ENCODE data around the gene SLC46A2.

SLC46A2 gene

GRCh38 chr9:112872019-112872418 is 18.7 kb downstream of the SLC46A2 start:
- no peak for FAIRE-seq
- TF ChIP-seq POLR2A (IDR thresholded peaks at IDR 0.05; ENCODE audit: low read depth, low read length): no peak
- no peak for DNase-seq (ENCODE audit: insufficient read length, low spot score)

GRCh38 chr9:112870556-112870955 is 20.1 kb downstream of the SLC46A2 start:
- TF ChIP-seq POLR2A (IDR thresholded peaks at IDR 0.05; ENCODE audit: low read depth, low read length): no peak
- DNase-seq (ENCODE audit: insufficient read length, low spot score) (no peak), FAIRE-seq (no peak)

- FAIRE-seq (no peak), DNase-seq (ENCODE audit: insufficient read length, low spot score) (no peak)
- TF ChIP-seq POLR2A (IDR thresholded peaks at IDR 0.05; ENCODE audit: low read depth, low read length): no peak
Measured at GRCh38 chr9:112869917-112870316, 20.8 kb downstream of the SLC46A2 start.

- DNase-seq (ENCODE audit: insufficient read length, low spot score) (no peak), FAIRE-seq (no peak)
- no peak for TF ChIP-seq POLR2A (IDR thresholded peaks at IDR 0.05; ENCODE audit: low read depth, low read length)
Measured at GRCh38 chr9:112869041-112869529, 21.6 kb downstream of the SLC46A2 start.

- DNase-seq (ENCODE audit: insufficient read length, low spot score) (no peak), FAIRE-seq (no peak)
- no peak for TF ChIP-seq POLR2A (IDR thresholded peaks at IDR 0.05; ENCODE audit: low read depth, low read length)
Measured at GRCh38 chr9:112868461-112868860, 22.2 kb downstream of the SLC46A2 start.

- DNase-seq (ENCODE audit: insufficient read length, low spot score): peak; percentile 76
- FAIRE-seq: peak; percentile 100
- TF ChIP-seq POLR2A (IDR thresholded peaks at IDR 0.05; ENCODE audit: low read depth, low read length): no peak
Measured at GRCh38 chr9:112867275-112867991, 23.2 kb downstream of the SLC46A2 start.

- FAIRE-seq (no peak), DNase-seq (ENCODE audit: insufficient read length, low spot score) (peak; percentile 55)
- TF ChIP-seq POLR2A (IDR thresholded peaks at IDR 0.05; ENCODE audit: low read depth, low read length): no peak
Measured at GRCh38 chr9:112866662-112867274, 23.9 kb downstream of the SLC46A2 start.

GRCh38 chr9:112864982-112865381 is 25.7 kb downstream of the SLC46A2 start:
- TF ChIP-seq POLR2A (IDR thresholded peaks at IDR 0.05; ENCODE audit: low read depth, low read length): no peak
- no peak for FAIRE-seq
- no peak for DNase-seq (ENCODE audit: insufficient read length, low spot score)

GRCh38 chr9:112864403-112864802 is 26.3 kb downstream of the SLC46A2 start:
- no peak for DNase-seq (ENCODE audit: insufficient read length, low spot score)
- no peak for TF ChIP-seq POLR2A (IDR thresholded peaks at IDR 0.05; ENCODE audit: low read depth, low read length)
- FAIRE-seq: no peak

GRCh38 chr9:112863746-112864145 is 26.9 kb downstream of the SLC46A2 start:
- no peak for DNase-seq (ENCODE audit: insufficient read length, low spot score)
- TF ChIP-seq POLR2A (IDR thresholded peaks at IDR 0.05; ENCODE audit: low read depth, low read length): no peak
- FAIRE-seq: no peak

GRCh38 chr9:112863214-112863613 is 27.5 kb downstream of the SLC46A2 start:
- DNase-seq (ENCODE audit: insufficient read length, low spot score) (no peak), FAIRE-seq (no peak)
- TF ChIP-seq POLR2A (IDR thresholded peaks at IDR 0.05; ENCODE audit: low read depth, low read length): no peak

- TF ChIP-seq POLR2A (IDR thresholded peaks at IDR 0.05; ENCODE audit: low read depth, low read length): no peak
- DNase-seq (ENCODE audit: insufficient read length, low spot score) (no peak), FAIRE-seq (no peak)
Measured at GRCh38 chr9:112861638-112862555, 28.8 kb downstream of the SLC46A2 start.

- no peak for TF ChIP-seq POLR2A (IDR thresholded peaks at IDR 0.05; ENCODE audit: low read depth, low read length)
- FAIRE-seq (no peak), DNase-seq (ENCODE audit: insufficient read length, low spot score) (no peak)
Measured at GRCh38 chr9:112861155-112861554, 29.5 kb downstream of the SLC46A2 start.

GRCh38 chr9:112860451-112860850 is 30.2 kb downstream of the SLC46A2 start:
- FAIRE-seq: peak; percentile 50
- no peak for TF ChIP-seq POLR2A (IDR thresholded peaks at IDR 0.05; ENCODE audit: low read depth, low read length)

More at GRCh38 chr9:112860451-112860850, 30.2 kb downstream of the SLC46A2 start:
- DNase-seq (ENCODE audit: insufficient read length, low spot score): no peak
